GM18870 (cell line): ENCODE data around the gene MPZL1.

Source experiments
- ATAC-seq: cut with Tn5 transposase; IDR thresholded peaks from one replicate; pipeline ENCODE4 v1.9.1; 2021; ENCODE audit warnings: moderate library complexity; ENCODE audit not compliant: unreplicated experiment

MPZL1 gene

DNA sequence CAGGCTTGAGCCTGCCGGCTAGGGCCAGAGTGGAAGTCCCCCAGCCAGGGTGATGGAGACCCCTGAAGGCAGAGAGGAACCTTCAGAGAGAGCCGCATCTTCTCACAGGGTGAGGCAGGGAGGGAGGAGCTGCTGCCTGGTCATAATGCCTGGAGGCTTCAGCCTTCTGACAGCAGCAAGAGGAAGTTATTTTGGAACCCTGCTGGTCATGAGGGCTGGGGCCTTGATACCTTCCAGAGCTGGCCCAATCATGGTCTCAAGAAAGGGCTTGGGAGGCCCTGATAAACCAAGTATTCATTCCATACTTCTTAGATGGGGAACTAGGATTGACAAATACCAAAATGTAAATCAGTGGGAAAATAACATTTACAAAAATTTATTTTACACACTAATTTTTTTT, 26.6 kb upstream of the MPZL1 start:
- ATAC-seq = no peak

- ATAC-seq = no peak
Measured at GRCh38 chr1:167695756-167696561, 25.8 kb upstream of the MPZL1 start.

DNA sequence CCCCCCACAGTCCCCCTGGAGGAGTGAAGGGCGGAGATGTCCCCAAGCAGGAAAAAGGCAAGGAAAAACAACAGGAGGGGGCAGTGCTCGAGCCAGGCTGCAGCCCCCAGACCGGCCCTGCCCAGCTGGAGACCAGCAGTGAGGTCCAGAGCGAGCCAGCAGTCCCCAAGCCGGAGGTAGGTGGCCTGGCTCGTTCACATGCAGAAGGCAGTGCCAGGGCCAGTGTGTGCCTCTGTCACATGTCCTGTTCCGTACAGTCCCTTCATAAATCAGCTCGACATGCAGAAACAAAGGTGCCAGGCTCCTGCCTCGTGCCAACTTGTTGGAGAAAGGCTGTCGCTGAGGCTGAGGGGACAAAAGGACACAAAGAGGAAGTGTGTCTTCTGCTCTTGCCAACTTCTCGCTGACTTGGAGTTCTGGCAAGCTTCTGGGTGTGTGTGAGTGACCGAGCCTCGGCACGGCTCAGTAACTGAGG, 24.1 kb upstream of the MPZL1 start:
- no peak for ATAC-seq

DNA sequence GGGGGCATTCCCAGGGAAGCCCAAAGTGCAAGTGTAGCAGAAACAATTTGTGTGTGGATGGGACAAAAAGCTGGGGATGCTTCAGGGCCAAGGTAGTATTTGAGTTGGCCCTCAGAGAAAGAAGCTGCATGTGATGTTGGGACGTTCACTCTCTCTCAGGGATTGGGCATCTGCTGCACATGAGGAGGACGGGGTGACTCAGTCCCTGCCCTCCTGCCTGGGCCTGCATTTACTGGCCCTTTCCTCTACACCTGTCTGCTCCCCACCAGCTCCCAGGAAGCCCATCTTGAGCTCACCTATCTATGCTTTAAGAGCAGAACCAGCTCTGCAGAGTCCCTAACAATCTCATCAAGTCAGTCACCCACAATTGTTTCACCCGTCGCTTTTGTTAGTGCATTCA, 23.5 kb upstream of the MPZL1 start:
- ATAC-seq = no peak

DNA sequence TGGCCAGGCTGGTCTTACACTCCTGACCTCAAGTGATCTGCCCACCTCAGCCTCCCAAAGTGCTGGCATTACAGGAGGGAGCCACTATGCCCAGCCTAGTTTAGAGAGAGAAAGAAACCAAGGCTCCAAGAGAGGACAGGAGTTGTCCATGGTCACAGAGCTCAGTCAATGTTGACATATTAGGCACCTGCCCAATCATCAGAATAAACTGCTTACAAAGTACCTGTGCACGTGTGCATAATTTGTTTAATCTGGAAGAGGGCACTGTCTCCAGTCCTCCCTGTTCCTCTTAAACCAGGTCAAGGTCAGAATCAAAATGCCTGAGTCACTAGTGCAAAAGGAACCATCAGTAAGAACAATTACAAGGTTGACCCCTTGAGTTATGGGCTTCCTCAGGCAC, 20.3 kb upstream of the MPZL1 start:
- ATAC-seq = no peak

- ATAC-seq = no peak
Measured at GRCh38 chr1:167703557-167703956, 18.2 kb upstream of the MPZL1 start.

- no peak for ATAC-seq
Measured at GRCh38 chr1:167704715-167705114, 17.1 kb upstream of the MPZL1 start.

GRCh38 chr1:167705250-167705649, 16.5 kb upstream of the MPZL1 start:
- no peak for ATAC-seq

DNA sequence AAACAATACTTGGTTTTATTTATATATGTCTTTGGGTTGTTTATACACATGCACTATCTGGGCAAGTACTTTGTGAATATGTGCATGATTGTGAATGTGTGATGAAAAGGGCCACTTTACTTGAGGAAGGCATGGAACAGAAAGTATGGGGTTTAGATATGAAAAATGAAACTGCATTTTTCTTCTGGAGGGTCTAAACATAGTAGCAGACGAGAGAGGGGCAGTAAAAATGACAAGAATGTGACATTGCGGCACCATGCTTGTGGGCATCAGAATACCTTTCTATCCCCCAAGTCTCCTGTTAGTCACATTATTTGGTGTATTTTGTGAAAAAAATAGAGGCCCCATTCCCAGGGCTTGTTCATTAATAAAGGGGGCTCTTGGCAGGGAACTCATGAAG, 15.4 kb upstream of the MPZL1 start:
- no peak for ATAC-seq

DNA sequence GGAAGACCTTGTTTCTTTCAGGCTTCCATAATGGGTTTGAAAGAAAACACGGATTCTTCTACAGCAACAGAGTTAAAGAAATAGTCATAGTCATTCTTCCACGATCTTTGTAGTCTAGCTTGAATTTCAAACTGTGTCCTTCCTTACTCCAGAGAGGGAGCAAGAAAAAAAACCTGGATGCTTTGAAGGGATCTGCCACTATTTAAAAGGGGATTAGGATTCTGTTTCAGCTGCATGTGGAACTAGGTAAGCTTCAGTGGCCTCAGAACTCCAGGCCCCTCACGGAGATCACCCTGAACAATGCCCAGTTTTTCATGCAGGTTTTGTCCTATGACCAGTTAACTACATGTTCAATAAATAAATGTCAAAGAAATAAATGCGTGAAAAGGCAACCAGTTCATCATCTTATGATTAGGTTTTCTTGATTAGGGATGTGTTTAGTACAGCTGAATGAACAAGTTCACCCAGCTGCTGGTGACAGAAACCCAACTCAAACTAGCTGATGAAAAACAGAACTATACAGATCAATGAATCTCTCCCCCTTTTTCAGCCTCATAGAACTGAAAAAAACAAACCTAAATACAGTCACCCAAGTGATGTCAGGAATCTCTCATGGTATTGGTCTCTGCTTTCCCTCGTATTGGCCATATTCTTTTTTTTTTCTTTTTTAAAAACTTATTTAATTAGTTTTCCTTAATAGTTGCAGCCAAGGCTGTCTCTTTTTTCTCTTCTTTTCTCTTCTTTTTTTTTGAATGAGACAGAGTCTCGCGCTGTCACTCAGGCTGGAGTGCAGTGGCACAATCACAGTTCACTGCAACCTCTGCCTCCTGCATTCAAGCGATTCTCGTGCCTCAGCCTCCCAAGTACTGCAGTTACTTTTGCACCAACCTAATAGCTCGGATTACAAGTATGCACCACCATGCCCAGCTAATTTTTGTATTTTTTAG, 14.6 kb upstream of the MPZL1 start:
- peak; percentile 53 for ATAC-seq

GRCh38 chr1:167707942-167708341, 13.8 kb upstream of the MPZL1 start:
- no peak for ATAC-seq

GRCh38 chr1:167708940-167709389, 12.8 kb upstream of the MPZL1 start:
- ATAC-seq = no peak

DNA sequence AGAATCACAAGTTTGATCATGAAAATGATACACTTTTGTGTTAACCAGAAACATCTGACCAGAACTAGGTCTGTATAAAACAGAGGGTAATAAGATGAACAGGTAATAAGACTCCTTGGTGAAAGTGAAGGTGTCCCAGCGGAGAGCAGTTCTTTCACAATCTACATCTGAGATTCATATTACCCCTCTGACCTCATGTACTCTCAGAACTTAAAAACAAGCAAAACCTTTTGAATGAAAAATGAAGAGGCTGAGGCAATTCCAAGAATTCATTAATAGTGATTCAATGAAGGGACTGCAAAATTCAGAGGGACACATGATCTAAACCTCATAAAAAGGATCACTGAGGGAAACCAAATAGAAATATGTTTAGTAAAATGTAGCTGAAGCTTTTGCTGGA, 10.9 kb upstream of the MPZL1 start:
- no peak for ATAC-seq

DNA sequence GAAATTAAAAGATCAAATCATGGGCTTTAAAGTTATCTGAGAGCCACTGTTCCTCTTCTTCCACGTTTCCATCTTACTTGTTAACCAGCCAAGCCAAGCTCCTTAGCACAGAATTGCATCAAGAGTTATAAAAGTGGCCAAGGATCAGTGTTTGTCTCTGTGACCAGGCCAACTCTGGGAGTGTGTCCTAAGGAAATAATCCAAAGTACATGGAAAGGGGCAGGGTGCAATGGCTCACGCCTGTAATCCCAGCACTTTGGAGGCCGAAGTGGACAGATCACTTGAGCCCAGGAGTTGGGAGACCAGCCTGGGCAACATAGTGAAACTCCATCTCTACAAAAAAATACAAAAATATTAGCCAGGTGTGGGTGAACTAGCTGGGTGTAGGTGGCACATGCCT, 10.0 kb upstream of the MPZL1 start:
- no peak for ATAC-seq

GRCh38 chr1:167713330-167714081, 8.3 kb upstream of the MPZL1 start:
- no peak for ATAC-seq

DNA sequence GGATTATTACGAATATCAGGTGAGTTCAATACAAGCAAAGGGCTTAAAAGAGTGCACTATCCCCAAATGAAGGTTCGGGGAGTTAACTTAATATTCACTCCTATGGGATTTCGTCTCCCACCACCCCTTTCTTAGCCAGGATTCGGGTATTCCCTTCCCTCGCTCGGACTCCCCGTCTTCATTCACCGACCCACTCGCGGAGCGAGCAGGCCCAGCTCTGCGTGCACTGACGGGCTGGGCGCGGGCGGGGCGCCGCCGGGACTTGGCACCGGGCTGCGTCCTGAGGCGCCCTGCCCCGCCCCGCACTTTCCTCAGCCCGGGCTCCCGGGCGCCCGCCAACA, 7.7 kb upstream of the MPZL1 start:
- no peak for ATAC-seq

DNA sequence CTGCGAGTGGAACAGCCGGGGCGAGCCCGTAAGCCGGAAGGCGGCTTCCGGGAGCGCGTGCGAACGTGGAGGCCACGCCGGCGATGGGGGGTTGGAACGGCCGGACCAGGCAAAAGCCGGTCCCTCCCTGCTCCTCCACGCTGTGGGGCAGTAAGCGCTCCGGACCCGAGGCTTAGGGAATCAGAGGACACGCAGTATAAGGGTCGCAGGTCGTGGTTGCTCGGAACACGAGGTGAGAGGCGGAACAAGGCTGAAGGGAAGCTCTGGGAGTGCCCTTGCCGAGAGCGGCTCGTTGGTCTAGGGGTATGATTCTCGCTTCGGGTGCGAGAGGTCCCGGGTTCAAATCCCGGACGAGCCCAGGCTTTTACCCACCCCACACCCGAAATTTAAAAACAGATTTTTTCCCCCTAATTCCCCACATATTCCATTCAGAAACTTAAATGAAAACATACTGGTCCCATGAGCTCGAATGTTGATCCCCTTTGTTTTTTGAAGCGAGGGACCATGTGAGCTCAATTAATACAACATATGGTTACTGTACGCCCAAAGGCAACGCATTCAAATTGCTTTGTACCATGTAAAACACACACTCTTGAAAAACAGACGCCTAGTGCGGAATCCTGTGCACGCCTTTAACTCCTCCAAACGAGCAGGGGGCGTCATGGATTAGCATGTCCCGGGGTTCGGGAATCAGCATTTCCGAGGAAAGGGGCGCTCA, 7.2 kb upstream of the MPZL1 start:
- peak; percentile 48 for ATAC-seq

DNA sequence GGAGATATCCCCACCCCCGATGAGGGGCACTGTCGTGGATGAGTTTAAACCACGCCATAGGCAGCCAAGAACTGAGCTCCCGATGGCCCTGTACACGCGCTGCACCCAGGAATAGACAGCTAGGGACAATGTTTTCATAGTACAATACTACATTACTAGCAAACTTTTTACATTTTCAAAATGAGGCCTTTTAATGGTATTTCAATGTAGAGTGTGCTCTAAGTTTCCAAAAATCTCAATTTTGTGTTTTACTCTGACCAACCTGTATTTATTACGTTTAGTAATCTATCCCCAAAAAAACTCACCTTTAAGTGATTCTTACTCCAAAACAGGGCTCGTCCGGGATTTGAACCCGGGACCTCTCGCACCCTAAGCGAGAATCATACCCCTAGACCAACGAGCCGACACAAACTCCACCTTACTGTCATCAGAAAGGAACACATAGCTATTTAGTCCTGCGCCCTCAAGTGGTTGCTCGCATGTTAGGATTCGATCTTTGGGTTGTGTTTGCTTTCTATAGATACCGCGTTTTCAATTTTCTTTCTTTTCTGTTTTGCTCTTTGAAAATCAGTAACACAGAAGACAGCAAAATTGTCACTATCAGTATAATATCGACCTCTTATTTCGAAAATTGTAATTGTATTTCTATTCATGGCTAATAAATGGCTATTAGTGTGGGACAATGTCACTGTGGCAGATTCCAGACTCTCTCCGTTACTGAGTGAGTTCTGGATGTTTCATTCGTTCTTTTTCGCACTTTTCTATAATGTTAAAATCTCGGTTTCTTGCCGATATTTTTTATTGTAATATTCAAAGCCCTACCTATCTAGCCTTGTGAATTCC, 6.4 kb upstream of the MPZL1 start:
- ATAC-seq = peak; percentile 63

DNA sequence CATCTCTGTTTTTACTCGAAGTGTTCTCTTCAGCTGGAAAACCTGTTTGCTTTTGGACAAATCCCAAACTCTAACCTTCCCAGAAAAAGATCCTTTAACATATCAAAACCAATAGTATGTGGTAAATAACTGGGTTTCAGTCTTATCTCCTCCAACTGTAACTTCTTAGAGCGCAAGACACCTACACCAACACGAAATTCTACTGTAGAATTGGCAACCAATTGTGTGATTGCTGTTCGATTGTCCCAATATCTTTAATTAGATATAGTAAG, 5.8 kb upstream of the MPZL1 start:
- no peak for ATAC-seq

DNA sequence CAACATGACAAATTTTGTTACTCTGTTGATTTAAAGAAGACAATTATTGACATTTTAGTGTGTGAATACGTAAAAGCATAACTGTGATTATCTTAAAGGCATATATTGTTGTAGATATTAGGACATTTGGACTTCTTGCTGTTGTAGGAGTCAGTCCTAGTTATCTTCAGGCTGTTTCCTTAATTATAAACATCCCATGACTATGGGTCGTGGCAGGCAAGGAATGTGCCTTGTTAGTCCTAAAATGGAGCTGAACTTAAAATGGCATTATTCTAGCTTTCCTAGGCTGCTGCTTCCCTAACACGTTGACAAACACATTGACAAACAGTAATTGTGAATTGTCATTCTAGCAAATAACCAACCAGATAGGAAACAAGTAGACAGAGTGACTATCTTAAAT, 4.4 kb upstream of the MPZL1 start:
- ATAC-seq = no peak
